Stimulated activated CD8-positive, alpha-beta memory T cell treated with anti-CD3 and anti-CD28 coated beads, Interleukin-7, amount 100 ng/mL, for 24 hours (primary cell): ENCODE data around the gene RASEF.

Source experiments
- DNase-seq: peaks from one replicate; pipeline ENCODE4 v3.0.0-alpha.2; 2020; ENCODE audit warnings: low read depth

Gene RASEF

DNA sequence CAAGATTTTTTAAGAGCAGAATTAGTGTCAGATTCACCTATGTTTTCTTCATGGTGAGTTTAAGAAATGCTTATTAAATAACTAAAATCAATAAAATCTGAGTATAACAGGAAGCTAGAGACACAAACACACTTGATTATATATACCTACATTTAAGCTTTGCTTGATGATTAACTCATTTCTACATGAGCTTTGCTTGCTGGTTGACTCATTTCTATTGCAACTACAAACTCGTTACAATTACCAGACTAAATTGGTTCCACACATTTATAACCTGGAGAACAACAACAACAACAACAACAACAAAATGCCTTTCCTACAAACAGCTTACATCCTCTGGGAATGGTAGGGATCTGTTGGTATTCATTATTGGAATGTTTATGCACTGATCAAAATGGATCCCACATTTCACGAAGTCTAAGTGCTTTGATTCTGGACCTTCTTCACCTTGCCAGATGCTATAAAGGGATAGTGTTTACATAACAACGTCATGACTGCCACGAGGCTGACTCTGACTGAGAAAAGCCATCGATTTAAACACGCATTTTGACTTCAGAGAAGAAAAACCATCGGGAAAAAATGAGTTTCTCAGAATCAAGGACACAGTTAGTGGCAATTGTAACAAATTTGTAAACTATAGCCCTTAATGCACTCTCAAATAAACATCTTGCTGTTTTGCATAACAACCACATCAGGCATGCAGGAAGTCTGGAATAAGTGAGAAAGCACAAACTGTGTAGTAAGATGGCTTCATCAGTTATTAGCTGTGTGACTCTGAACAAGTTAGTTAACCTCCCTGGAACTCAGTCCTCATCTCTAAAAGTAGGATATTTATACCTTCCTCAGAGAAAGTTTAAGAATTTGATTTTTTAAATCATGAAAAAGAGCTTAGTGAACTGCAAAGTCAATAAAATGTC, 49.8 kb downstream of the RASEF start:
- no peak for DNase-seq

DNA sequence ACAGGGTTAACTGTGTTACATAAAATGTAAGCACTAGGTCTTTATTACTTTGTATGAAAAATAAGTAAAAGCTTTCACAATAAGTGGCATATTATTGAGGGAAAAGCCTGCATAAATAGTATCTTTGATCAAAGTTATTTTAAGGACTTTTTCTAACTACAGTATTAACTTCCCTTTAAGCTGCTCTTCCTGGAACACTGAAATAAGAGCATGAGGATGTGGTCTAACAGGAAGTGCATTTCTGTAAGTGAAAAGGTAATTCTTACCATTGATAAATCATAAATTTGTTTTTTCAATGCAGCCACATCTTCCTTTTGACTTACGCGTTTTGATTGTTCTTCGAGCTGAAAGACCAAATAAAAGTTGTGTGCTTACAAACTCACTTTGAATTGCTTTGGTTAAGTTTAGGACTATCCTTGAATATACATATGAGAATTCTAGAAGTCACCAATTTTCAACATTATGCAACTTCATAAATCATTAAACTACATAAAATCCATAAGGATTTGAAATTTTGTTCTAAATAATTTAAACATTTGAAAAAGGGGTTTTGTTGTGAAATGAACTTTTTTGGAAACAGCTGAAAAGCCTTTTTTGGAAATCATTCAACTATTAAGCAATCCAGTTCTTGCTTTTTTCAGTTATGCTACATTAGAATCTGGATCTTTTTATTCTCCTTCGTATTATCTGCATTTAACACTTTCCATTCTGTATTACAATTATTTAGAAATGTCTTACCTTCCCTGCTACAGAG, 50.6 kb downstream of the RASEF start:
- no peak for DNase-seq

DNA sequence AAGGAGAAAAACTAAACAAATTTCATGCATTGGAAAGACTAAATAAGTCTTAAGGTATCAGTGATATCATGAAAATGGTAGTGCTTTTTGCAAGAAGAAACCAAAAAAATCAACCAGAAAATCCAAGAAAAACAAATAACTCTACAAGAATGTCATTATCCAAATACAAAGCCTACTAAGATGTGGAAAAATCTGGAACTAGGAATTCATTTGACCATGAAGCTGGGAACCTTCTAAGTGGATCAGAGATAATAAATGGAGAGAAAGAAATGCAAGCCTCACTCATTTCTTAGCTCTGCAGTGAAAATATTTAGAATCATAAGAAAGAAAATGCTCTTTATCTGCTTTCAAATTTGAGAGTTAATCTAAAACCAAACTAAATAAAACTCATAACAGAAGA, 51.3 kb downstream of the RASEF start:
- DNase-seq = no peak

DNA sequence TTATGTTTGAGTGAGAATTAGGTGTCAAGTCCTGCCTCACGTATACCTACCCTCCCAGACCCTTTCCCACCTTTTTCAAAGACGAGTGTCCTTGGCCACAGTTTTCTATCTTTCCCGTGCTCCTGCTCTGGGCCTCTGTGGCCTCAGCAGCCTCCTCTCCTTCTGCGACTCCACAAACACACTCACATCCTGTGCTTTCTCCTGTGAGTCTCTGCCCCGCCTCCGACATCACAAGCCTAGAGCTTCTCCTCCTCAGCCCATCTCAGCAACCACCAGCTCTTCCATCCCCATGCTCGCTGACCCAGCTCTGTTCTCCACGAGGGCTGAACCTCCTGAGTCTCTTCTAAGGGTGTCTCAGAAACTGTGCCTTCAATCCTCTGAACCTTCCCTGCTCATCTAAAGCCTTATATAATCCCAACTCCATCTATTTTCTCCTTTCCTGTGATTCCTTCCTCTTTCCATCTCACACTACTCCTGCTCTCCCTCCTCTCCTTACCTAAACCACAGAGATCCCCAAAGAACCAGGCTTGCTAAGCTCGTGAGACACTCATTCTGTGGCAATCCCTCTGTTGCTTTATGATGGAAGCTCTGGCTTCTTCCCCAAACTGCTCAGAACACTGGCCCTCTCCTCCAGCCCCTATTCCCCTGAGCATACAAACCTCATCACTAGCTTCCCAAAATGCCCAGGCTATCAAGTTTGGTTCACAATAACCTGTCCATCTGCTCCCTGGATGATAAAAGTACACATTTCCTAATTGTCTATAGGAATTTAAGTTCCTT, 55.2 kb downstream of the RASEF start:
- no peak for DNase-seq

DNA sequence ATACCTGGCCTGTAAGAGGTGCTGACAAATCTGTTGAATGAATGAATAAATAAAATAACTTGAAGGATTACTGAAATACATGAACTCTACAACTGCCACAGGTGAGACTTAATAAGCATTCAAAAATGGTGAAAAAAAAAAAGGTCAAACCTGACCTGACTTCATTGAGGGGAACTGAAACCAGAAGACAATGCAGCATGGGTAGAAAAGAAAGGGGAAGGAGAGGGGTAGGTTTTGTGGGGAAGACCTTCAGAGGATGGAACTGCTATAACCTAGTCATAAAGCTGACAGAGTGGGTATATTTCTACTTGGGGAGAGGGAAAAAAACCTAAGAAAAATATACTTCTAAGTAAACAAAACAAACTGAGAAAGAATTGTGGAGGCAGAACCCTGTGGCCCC, 56.6 kb downstream of the RASEF start:
- DNase-seq = no peak

DNA sequence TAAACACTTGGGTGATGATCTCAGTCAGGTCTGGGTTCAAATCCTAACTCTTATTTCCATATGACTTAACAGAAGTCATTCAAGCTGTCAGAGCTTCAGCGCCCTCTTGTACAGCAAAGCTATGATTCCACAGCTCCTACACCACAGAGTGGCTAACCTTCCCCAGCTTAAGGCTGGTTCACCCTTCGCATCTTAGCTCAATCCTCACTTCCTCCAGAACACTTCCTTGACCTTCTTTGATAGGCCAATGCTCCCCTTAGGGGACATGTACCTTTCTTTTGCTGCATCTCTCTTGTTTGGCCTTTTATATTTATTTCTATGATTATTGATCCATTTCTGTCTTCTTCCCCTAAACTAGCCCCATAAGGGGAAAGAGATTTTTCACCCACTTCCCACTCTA, 57.0 kb downstream of the RASEF start:
- no peak for DNase-seq

DNA sequence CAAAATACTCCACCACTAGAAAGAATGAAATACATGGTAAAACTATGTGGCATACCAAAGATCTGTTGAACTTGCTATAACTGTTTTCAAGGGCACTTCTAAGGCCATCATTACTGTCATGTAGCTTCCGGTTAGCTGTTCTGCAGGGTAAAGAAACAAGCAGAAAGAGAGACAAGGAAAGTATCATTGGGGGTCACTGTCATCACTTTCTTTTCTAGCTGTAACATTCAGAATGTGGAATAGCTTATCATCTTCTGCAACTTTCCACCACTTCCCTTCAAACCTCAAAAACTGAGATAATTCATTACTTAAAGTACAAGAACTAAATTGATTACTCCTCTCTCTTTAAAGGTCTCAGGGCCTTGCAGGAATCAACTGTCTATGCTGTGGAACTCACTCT, 57.6 kb downstream of the RASEF start:
- DNase-seq = no peak

DNA sequence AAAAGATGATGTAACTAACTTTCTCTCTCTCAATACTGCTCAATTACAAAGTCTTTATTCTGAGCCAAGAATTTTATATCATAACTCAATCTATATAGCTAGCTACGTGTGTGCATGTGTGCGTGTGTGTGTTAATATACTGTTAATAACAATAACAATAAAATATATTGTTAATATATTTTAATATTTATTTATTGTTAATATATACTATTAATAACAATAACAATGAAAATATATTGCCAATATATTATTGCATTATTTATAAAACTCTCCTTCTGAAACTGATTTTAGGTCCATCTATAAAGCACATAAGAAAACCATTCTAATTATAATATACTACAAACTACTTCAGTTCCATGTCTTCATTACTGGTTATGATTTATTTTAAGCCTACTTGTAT, 60.6 kb downstream of the RASEF start:
- DNase-seq = no peak

DNA sequence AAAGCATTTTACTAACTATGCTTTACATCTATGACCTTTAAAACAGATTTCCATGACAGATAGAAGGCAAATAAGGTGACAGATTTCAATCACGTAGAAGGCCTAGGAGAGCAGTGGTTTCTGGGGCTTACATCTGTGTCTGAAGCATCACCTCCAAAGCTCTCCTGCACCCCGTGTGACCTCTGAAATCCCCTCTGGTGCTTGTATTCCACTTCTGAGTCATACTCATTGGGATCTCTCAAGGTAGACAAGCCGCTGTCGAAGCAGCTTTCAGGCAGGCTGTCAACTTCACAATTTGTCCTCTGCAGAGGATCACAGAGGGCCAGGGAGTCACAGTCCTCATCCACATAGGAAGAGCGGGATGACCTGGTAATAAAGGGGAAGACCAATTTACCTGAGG, 62.2 kb downstream of the RASEF start:
- no peak for DNase-seq

DNA sequence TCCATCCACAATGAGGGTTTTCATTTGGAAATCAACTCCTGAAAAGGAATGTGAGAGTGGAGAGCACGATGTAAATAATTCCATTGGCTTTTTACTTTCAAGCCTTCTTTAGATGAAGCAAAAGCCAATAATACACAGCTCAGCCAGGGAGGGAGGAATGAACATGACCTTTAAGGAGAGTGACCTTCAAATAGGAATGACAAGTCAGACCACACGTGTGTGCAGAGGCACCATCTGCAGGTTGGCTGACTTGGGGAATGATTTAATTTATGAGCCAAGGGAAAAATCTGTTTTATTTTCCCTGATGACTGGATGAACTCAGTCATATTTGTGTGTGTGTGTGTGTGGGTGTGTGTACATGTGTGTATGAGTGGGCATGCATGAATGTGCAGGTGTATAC, 64.5 kb downstream of the RASEF start:
- no peak for DNase-seq

DNA sequence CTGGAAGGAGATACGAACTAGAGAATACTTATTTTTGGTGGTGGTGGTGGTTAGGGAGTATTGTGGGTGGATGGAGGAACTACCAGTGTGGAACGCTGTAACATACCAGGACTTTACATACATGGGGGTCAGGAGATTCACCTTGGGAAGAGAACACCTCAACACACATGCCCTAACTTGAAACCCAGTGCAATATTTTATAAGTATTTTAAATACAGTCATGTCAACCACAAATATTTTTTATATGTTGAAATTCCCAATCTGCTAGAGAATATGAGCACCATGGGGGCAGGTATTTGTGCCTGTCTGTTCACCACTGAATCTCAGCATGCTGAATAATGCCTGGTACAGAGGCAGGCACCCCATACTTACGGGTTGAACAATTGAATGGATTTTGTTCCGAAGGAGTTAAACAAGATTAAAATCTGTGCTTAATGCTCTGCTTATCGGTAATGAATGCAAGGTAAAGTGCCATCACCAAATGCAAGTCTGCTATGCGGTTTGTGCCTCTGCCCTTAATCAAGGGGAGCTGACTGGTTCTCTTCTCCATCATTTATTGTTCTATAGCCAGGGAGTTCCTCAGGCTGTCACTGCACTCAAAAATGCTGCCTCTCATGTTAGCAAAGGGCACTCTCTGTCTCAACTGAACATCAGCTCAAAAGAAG, 65.3 kb downstream of the RASEF start:
- no peak for DNase-seq

DNA sequence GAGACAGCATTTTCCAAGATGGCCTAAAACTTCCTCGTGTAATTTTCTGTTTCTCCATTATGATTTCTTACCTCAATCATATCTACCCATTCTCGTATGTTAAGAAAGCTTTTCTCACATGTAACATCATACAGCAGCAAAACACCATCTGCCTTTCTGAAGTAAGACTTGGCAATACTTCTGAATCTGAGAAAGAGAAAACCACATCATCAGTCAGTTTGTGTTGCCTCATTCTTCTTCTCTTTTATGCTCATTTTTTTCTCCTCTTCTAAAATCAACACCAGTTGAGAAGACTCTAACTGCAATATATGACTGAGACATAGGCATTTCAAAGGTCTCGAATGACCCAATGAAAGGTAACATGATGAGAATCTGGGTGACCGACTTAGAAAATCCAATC, 66.0 kb downstream of the RASEF start:
- DNase-seq = no peak

DNA sequence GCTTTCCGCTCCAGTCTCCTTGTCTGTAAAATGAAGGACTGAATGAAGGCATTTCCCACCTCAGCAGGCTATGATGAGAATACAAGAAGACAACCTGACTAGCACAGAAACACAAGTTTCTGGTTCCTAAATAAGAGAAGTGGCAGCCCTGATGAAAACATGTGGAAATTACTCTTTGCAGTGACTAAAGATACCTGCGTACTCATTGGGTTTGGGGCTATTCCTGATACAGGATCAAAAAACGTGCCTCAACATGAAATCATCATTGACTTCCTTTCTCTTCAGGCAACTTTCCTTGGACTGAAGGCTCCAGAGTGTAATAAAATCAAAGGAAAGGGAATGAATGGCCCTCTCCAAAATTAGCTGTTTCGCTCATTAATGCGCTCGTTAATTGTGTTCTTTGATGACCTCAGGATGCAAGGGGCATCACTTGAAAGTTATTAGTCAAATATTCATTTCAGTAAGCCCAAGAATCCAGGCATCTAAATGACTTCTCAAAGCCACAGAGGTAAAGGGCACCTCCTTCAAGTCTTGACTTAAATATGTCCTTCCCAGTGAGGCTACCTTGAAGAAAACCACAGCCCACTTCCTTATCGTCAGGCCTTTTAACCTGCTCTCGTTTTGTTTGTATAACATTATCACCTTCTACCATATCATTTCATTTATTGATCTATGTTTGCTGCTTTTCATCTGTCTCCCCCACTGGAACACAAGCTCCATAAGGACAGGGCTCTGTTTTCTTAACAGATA, 68.9 kb downstream of the RASEF start:
- no peak for DNase-seq

DNA sequence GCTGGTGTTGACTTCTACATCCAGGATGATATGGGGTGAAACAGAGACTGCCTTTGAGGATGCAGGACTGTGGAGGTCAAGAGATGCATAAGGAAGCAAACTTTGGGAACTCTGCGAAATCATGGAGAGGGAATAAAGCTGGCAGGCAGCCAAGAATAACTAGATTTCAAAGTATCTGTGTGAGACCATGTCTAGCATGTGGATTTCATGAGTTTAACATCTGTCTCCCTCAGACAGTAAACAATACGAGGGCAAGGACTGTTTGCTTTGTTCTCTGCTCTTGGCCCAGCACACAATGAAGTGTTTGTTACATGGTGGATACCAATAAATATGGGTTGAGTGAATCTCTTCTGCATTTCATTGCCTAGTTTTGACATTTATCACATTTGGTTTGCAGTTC, 71.3 kb downstream of the RASEF start:
- DNase-seq = no peak

DNA sequence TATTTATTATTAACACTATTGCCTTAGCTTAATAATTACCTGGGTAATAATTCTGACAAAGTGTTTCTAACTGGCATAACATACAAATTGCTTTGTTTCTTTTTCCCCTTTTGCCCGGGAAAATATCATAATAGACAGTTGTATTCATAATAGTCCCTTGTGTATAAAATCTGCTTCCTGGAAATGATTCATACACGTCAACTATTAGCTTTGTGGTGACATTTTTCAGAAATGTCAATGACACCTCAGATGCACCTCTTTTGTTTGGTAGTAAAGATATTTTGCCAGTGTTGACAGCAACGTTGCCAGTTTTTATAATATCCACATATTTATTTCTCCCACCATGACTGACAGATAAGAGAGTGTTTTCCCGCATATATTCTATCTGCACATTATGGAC, 73.0 kb downstream of the RASEF start:
- no peak for DNase-seq

DNA sequence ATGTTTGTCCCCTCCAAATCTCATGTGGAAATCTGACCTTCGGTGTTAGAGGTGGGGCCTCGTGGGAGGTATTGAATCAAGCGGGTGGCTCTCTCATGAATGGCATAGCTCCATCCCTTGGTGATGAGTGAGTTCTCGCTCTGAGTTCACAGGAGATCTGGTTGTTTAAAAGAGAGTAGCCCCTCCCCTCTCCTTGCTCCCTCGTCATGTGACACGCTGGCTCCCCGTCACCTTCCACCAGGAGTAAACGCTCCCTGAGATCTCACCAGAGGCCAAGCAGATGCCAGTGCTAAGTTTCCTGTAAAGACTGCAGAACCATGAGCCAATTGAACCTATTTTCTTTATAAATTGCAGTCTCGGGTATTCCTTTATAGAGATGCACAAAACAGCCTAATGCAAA, 74.5 kb downstream of the RASEF start:
- DNase-seq = no peak

DNA sequence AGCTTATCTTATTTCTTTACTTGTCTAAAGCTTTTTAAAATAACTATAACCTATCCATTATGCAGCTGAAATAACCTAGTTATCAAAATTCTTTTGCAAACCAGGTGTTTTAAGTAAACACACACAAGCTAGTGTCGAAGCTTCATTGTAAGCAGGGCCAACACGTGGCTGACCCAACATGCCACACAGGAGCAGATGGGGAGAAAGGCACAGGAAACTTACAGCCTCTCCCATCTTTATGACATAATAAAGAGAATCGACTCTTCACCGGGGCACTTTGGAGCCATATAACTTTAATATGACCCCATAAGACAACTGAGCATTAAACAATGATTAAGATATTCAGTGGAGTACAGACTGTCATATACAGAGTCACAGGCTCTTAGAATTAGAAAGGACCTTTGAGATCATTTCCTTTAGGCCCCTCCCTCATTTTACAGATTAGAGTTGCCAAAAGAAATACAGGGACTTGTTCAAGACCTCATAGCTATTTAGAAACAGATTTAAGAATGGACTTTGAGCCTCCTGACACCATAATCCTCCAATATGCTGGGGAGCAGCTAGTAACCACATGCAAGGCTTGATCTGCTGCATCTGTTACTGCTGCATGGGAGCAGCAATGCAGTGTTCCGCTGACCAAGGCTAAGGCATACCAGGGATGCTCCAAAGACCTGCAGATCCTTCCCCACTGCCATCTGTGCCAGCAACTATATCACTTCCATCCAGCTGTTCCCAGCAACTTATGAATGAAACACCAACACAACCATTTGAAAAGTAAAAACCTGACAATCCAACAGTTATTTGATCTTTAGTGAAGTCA, 75.4 kb downstream of the RASEF start:
- no peak for DNase-seq

DNA sequence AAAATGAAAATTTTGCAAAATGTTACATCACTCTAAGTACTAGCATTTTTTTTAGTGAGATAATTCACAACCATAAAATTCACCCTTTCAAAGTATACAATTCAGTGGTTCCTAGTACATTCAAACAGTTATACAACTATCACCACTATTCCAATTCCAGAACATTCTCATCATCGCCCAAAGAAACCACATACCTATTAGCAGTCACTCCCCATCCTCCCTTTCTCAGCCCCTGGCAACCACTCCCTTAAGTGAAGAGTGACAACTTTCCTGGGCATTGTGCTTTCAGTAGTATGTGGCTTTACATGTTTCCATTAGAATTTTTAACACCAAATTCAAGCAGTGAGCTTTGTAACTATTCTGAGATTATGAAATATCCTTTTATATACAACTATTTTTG, 81.4 kb downstream of the RASEF start:
- no peak for DNase-seq

DNA sequence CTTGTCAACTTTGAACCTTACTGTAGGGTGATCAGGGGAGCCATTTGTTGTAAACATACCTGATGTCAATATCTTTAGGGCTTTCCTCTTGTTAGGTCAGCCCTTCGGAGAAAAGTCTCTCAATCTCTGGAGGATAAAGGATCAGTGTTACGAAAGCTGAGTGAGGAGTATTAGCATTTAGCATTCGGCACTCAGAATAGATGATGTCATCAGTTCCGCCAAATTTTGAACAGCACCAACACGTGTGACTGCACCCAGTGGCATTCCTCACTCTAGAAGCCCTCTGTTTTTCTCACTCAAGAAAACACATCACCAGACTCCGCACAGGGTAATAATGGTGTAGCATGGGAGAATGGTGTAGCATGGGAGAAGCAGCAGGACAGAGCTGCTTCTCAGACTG, 87.8 kb downstream of the RASEF start:
- no peak for DNase-seq

DNA sequence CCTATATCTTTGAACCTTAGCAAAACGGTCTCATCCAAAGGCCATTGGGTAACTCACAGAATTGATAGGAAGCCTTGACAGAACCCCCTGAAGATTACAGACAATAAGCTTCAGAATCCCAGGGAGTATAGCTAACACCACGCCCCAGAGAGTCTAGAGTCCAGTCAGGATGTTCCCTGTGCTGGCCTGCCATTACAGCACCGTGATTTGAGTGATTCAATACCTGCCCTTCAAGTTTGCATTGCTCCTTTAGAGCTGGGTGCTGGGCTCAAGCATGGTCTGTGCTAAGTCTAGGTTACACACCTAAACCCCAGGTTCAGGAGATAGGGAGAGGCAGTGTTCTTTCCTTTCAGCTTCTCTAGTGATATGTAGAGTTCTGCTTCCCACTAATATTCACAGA, 90.5 kb downstream of the RASEF start:
- DNase-seq = no peak

DNA sequence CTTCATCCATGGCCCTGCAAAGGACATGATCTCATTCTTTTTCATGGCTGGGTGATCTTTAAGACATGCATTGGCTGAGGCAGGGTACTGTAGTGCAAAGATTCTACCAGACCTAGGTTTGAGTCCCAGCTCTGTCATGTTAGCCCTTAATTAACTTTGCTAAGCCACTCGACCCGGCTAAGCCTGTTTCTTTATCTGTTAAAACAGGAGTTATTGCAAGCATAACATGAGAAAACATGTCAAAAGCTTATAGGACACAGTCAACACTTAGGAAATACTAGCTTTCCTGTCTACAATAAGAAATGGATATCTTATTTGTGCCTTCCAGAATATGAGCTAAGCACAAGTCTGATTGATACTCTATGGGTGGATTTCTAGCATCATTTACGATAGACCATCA, 92.6 kb downstream of the RASEF start:
- no peak for DNase-seq
